HepG2 (cell line): ENCODE measurements around the gene MITF. TPM values are rescaled to one million over a fixed set of nuclear protein-coding genes. Genes with fewer than 3 reads are reported as not detected.

ENCODE experiments used
- ATAC-seq: fragments of 200-7000 bp; cut with Tn5 transposase; 3 replicates; pipeline ENCODE4 v1.9.1; 2020; ENCODE audit warnings: mild to moderate bottlenecking, moderate library complexity
- BruUV-seq: library from RNA; stranded (reverse); fragments of 400-500 nt; replicated peaks from 2 replicates; lab custom pipeline; 2021; lab: Mats Ljungman, UMichigan
- CTCF ChIA-PET: fragments of 300-600 bp; formaldehyde crosslinking; extraction: SDS; loops from one replicate; lab custom pipeline; 2021; ENCODE audit warnings: low total read pairs, inconsistent platforms, low intra/inter-chr PET ratio; lab: Yijun Ruan, JAX
- POLR2A ChIA-PET: fragments of 350-600 bp; sonication (Branson Sonifier 250); formaldehyde crosslinking; loops from one replicate; lab custom pipeline; 2020; ENCODE audit warnings: antibody characterized with exemption, inconsistent platforms; lab: Yijun Ruan, JAX
- DNase-seq: peaks from one replicate; pipeline ENCODE4 v3.0.0-alpha.2; 2015; ENCODE audit warnings: low spot score
- FAIRE-seq: peaks from 3 replicates; lab custom pipeline; 2011; peaks lifted over from hg19 to GRCh38; lab: Jason Lieb, UNC
- H2AFZ ChIP-seq: one replicate; pipeline ENCODE4 v1.6.1; 2011; ENCODE audit warnings: low read length, inconsistent platforms
- H3K27ac ChIP-seq: fragments of 300-600 bp; 3 replicates; pipeline ENCODE4 v1.8.0; 2011; ENCODE audit warnings: mixed run types, mild to moderate bottlenecking, mixed read lengths, low read length, inconsistent platforms; ENCODE audit not compliant: insufficient read depth; ENCODE audit errors: extremely low read length
- H3K27me3 ChIP-seq, 2 experiments: fragments of 200-600 bp in 1 of 2; 2 replicates in 1 of 2; 3 replicates in 1 of 2; pipeline versions ENCODE4 v1.6.0 to v1.8.0; 2011; ENCODE audit warnings: low read length in 2 of 2, mild to moderate bottlenecking in 2 of 2, moderate library complexity in 2 of 2, inconsistent platforms in 1 of 2; ENCODE audit not compliant: insufficient read depth in 2 of 2, control insufficient read depth in 1 of 2
- H3K36me3 ChIP-seq, 2 experiments: fragments of 200-600 bp in 1 of 2; replicated peaks in 1 of 2; 2 replicates in 1 of 2; 3 replicates in 1 of 2; pipeline versions ENCODE4 v1.5.1 to v1.8.0; 2011; ENCODE audit warnings: low read length in 2 of 2, inconsistent platforms in 1 of 2; ENCODE audit not compliant: insufficient read depth in 2 of 2, control insufficient read depth in 1 of 2
- H3K4me1 ChIP-seq: 2 replicates; pipeline ENCODE4 v1.5.1; 2012; ENCODE audit warnings: low read length, inconsistent platforms; ENCODE audit not compliant: insufficient read depth
- H3K4me2 ChIP-seq: 2 replicates; pipeline ENCODE4 v1.6.0; 2011; ENCODE audit warnings: low read depth, low read length, inconsistent platforms
- H3K4me3 ChIP-seq, 3 experiments: fragments of 200-600 bp in 1 of 3; sonication (generic), shearing (Covaris generic) in 1 of 3; replicated peaks in 1 of 3; 2 replicates each; pipeline ENCODE4 v1.5.1; 2011 to 2016; ENCODE audit warnings: low read length in 3 of 3, inconsistent platforms in 2 of 3, low read depth in 2 of 3, mild to moderate bottlenecking in 2 of 3, control low read depth in 1 of 3, mixed read lengths in 1 of 3; ENCODE audit not compliant: insufficient read depth in 1 of 3
- H3K79me2 ChIP-seq: one replicate; pipeline ENCODE4 v1.6.1; 2011; ENCODE audit warnings: low read length, inconsistent platforms; ENCODE audit not compliant: insufficient read depth
- H3K9ac ChIP-seq: 2 replicates; pipeline ENCODE4 v1.6.0; 2011; ENCODE audit warnings: mild to moderate bottlenecking, low read depth, low read length, inconsistent platforms; ENCODE audit not compliant: insufficient read depth
- H3K9me3 ChIP-seq: 2 replicates; pipeline ENCODE4 v1.5.1; 2012; ENCODE audit warnings: mild to moderate bottlenecking, low read length
- H4K20me1 ChIP-seq: 2 replicates; pipeline ENCODE4 v1.6.0; 2011; ENCODE audit warnings: inconsistent platforms, mild to moderate bottlenecking, low read length, moderate library complexity; ENCODE audit not compliant: insufficient read depth
- CEBPB ChIP-seq: IDR thresholded peaks from 2 replicates; pipeline ENCODE4 v1.6.1; 2011; ENCODE audit warnings: low read depth, low read length, improper control_type of control experiment, borderline replicate concordance
- FOXJ3 ChIP-seq: sonication (generic); formaldehyde crosslinking; IDR thresholded peaks from 2 replicates; pipeline ENCODE4 v1.4.0; 2020; ENCODE audit warnings: missing genetic modification reagents, mild to moderate bottlenecking, borderline replicate concordance
- FOXK1 ChIP-seq: sonication (generic); formaldehyde crosslinking; IDR thresholded peaks from 2 replicates; pipeline ENCODE4 v1.4.0; 2020; ENCODE audit warnings: low read depth, missing genetic modification reagents, borderline replicate concordance
- GATAD2A ChIP-seq: IDR thresholded peaks from 2 replicates; pipeline ENCODE4 v1.6.1; 2016
- GZF1 ChIP-seq: sonication (generic); formaldehyde crosslinking; IDR thresholded peaks from 2 replicates; pipeline ENCODE4 v1.5.1; 2020; ENCODE audit warnings: mild to moderate bottlenecking, missing genetic modification reagents
- KLF11 ChIP-seq: IDR thresholded peaks from 2 replicates; pipeline ENCODE4 v1.6.1; 2016; ENCODE audit warnings: missing compliant biosample characterization
- KLF16 ChIP-seq, 2 experiments: sonication (generic) in 1 of 2; formaldehyde crosslinking in 1 of 2; IDR thresholded peaks; 2 replicates each; pipeline versions ENCODE4 v1.6.1 to v1.8.0; 2016 to 2023; ENCODE audit warnings: missing genetic modification reagents in 2 of 2, missing compliant biosample characterization in 1 of 2
- MIXL1 ChIP-seq: IDR thresholded peaks from 2 replicates; pipeline ENCODE4 v1.6.1; 2016
- NFE2L2 ChIP-seq: fragments of 150-350 bp; IDR thresholded peaks from 2 replicates; pipeline ENCODE4 v1.6.1; 2014; ENCODE audit warnings: low read length
- NFKBIZ ChIP-seq: IDR thresholded peaks from 2 replicates; pipeline ENCODE4 v1.6.1; 2018; ENCODE audit warnings: missing genetic modification reagents, missing compliant biosample characterization
- PHF5A ChIP-seq: IDR thresholded peaks from one replicate; pipeline ENCODE4 v1.6.1; 2018; ENCODE audit warnings: low read depth, missing genetic modification reagents; ENCODE audit not compliant: unreplicated experiment
- SYNCRIP ChIP-seq: fragments of 200-400 bp; formaldehyde crosslinking; IDR thresholded peaks from 2 replicates; pipeline ENCODE4 v1.6.1; 2018; ENCODE audit warnings: mild to moderate bottlenecking, low read depth, low read length; ENCODE audit not compliant: insufficient read depth
- ZNF121 ChIP-seq: sonication (generic); formaldehyde crosslinking; IDR thresholded peaks from 2 replicates; pipeline ENCODE4 v1.5.0; 2020; ENCODE audit warnings: mild to moderate bottlenecking, missing genetic modification reagents
- ZNF275 ChIP-seq: sonication (generic); formaldehyde crosslinking; IDR thresholded peaks from 2 replicates; pipeline ENCODE4 v1.8.0; 2022; ENCODE audit warnings: missing genetic modification reagents, mild to moderate bottlenecking, inconsistent platforms, borderline replicate concordance
- ZNF569 ChIP-seq: sonication (generic); formaldehyde crosslinking; IDR thresholded peaks from 2 replicates; pipeline ENCODE4 v1.5.0; 2020; ENCODE audit warnings: mild to moderate bottlenecking, missing genetic modification reagents, moderate library complexity, borderline replicate concordance
- ZNF710 ChIP-seq: sonication (generic); formaldehyde crosslinking; IDR thresholded peaks from 2 replicates; pipeline ENCODE4 v1.5.0; 2020; ENCODE audit warnings: mild to moderate bottlenecking, missing genetic modification reagents, borderline replicate concordance
- WGBS: methylation state at CpG from one replicate; pipeline ENCODE4 v1.1.6; 2017; ENCODE audit warnings: low lambda C conversion rate; 5-methylcytosine and 5-hydroxymethylcytosine counted together
- in situ Hi-C: cut with HindIII; loops from 2 replicates; pipeline ENCODE4 v1.10.0; 2017; ENCODE audit warnings: low pct_unique_long_range_greater_than_20kb; ENCODE audit not compliant: extremely low pct_ligation_motif_present
- intact Hi-C: fragments of 100-400 bp; cut with micrococcal nuclease; formaldehyde crosslinking; loops from one replicate; pipeline ENCODE4 v1.10.0; 2022; ENCODE audit not compliant: unreplicated experiment
- polyA plus RNA-seq, 8 experiments: library from polyadenylated mRNA; depleted of rRNA in 3 of 8; stranded (reverse) in 7 of 8; unstranded in 1 of 8; fragments of >200 nt; fragmentation: Illumina TruSeq in 4 of 8; extraction: Trizol in 4 of 8; gene quantifications; 2 replicates each; pipeline versions ENCODE4 v1.2.1 to v1.2.3, GENCODE V29; 2011 to 2016; ENCODE audit warnings: low read depth in 4 of 8, missing spikeins in 1 of 8, mixed read lengths in 1 of 8; ENCODE audit not compliant: insufficient read depth in 1 of 8
- total RNA-seq, 5 experiments: library from RNA; depleted of rRNA; stranded (reverse); fragments of >200 nt; fragmentation: Illumina TruSeq; extraction: Trizol; gene quantifications; 2 replicates each; pipeline ENCODE4 v1.2.3, GENCODE V29; 2016; ENCODE audit warnings: low read depth in 1 of 5
- TF ChIP-seq, protein P1 (sequence below): sonication (generic); formaldehyde crosslinking; IDR thresholded peaks from 2 replicates; pipeline ENCODE4 v1.8.1; 2023; ENCODE audit warnings: mild to moderate bottlenecking, missing genetic modification reagents
- TF ChIP-seq, protein P2 (sequence below): sonication (generic); formaldehyde crosslinking; IDR thresholded peaks from 2 replicates; pipeline ENCODE4 v1.5.0; 2020; ENCODE audit warnings: missing genetic modification reagents, mild to moderate bottlenecking, borderline replicate concordance

Gene MITF
- total and polyA plus RNA-seq, 2 of the 13 experiments (the other 11 are each of a cell fraction or from before 2014, with no cell fraction given) = 0.12 to 0.38 TPM

DNA sequence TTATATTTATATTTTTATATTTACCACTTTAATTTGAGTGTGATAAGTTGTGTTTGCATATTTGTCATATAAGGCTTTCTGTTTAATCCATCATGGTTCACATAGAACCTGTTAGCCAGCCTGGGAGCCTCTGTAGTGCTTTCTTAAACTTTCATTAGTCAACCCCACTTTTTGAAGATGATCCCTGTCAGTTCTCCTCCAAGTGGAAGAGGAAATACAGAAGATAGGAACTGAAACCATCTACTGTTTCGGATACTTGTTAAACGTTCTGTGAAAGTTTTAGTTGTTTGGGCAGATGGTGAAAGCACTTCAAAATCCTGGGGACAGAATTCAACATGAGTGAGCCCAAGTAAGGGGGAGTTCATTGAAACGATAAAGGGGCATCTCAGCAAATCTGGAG lies 255.7 kb downstream of the MITF start:
- FAIRE-seq (no peak), DNase-seq (no peak), ATAC-seq (no peak)
- H4K20me1 ChIP-seq = no peaks in the 10 kb centered on the region
- no peaks in the 10 kb centered on the region for H3K36me3 ChIP-seq
- no peaks in the 10 kb centered on the region for H3K9me3 ChIP-seq
- CTCF ChIA-PET = no interaction called here
- POLR2A ChIA-PET = no interaction called here
- intact Hi-C loops (no loop called here), in situ Hi-C loops (no loop called here)
- no peak overlapping the region for H3K9ac ChIP-seq
- 3% methylated on average over 3 of the region's 3 CpGs for WGBS
- H3K4me2 ChIP-seq = no peak overlapping the region
- no peak overlapping the region for H3K27ac ChIP-seq
- no peaks in the 10 kb centered on the region for H3K79me2 ChIP-seq
- BruUV-seq = no TSS peak
- H2AFZ ChIP-seq = no peak overlapping the region
- H3K4me1 ChIP-seq = no peaks in the 10 kb centered on the region
- peaks cover 0 to 8% of the 10 kb centered on the region in 2 experiments; a peak in 1 of 5 replicates for H3K27me3 ChIP-seq
- no peak overlapping the region for H3K4me3 ChIP-seq
- no peak for TF ChIP-seq SYNCRIP
- TF ChIP-seq ZNF569 = no peak
- TF ChIP-seq FOXK1 (CRISPR knock-in tag) = no peak
- TF ChIP-seq KLF11 = no peak
- no peak for TF ChIP-seq MIXL1 (CRISPR knock-in tag)
- TF ChIP-seq ZNF121 = no peak
- TF ChIP-seq ZNF275 (CRISPR knock-in tag) = no peak
- no peak for TF ChIP-seq GATAD2A (CRISPR knock-in tag)
- no peak for TF ChIP-seq PHF5A (CRISPR knock-in tag)
- TF ChIP-seq GZF1 (CRISPR knock-in tag) = no peak
- TF ChIP-seq, protein P1, sequence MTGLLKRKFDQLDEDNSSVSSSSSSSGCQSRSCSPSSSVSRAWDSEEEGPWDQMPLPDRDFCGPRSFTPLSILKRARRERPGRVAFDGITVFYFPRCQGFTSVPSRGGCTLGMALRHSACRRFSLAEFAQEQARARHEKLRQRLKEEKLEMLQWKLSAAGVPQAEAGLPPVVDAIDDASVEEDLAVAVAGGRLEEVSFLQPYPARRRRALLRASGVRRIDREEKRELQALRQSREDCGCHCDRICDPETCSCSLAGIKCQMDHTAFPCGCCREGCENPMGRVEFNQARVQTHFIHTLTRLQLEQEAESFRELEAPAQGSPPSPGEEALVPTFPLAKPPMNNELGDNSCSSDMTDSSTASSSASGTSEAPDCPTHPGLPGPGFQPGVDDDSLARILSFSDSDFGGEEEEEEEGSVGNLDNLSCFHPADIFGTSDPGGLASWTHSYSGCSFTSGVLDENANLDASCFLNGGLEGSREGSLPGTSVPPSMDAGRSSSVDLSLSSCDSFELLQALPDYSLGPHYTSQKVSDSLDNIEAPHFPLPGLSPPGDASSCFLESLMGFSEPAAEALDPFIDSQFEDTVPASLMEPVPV (CRISPR knock-in tag) = no peak
- TF ChIP-seq NFE2L2 = no peak
- no peak for TF ChIP-seq CEBPB
- no peak for TF ChIP-seq NFKBIZ (CRISPR knock-in tag)
- no peak for TF ChIP-seq FOXJ3 (CRISPR knock-in tag)
- TF ChIP-seq, protein P2, sequence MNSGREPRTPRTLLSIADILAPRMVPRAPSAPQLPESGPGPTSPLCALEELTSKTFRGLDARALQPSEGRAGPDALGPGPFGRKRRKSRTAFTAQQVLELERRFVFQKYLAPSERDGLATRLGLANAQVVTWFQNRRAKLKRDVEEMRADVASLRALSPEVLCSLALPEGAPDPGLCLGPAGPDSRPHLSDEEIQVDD (CRISPR knock-in tag) = no peak
- no peak for TF ChIP-seq KLF16 (CRISPR knock-in tag; IDR thresholded peaks at IDR 0.05)
- no peak for TF ChIP-seq ZNF710
